Measurements from ENCODE around the gene SNX33.

DNA sequence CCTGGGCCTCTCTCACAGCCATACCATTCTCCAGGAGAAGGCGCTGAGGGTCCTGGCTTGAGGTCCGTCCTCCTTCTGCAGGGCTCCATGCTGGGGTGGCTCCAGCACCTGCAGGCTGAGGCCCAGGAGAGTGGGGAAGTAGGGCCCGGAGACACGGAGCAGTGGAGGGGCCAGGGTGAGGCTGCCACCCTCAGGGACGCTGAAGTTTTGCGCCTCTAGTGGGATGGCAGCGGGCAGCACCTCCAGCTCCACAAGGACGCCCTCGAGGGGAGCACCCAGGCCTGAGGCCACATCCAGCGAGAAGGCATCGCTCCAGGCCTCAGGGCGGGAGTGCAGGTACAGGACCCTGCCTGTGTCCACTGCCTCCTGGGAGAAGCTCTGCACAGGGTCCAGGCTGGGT is 37.5 kb downstream of the SNX33 start:
- TF ChIP-seq POLR2A (IDR thresholded peaks at IDR 0.05) (no peak), CTCF (IDR thresholded peaks at IDR 0.05) (no peak)

Data from right lobe of liver (tissue), 4 donors.